ENCODE results near the gene CCR7. TPM values are rescaled to one million over a fixed set of nuclear protein-coding genes. Genes with fewer than 3 reads are reported as not detected.
A peak's percentile ranks its signal among the peaks of the same experiment; 100 is the strongest.

CCR7 gene
- total and polyA plus RNA-seq, 4 experiments from 2014 or later, result 268 to 502 (median 353) TPM

DNA sequence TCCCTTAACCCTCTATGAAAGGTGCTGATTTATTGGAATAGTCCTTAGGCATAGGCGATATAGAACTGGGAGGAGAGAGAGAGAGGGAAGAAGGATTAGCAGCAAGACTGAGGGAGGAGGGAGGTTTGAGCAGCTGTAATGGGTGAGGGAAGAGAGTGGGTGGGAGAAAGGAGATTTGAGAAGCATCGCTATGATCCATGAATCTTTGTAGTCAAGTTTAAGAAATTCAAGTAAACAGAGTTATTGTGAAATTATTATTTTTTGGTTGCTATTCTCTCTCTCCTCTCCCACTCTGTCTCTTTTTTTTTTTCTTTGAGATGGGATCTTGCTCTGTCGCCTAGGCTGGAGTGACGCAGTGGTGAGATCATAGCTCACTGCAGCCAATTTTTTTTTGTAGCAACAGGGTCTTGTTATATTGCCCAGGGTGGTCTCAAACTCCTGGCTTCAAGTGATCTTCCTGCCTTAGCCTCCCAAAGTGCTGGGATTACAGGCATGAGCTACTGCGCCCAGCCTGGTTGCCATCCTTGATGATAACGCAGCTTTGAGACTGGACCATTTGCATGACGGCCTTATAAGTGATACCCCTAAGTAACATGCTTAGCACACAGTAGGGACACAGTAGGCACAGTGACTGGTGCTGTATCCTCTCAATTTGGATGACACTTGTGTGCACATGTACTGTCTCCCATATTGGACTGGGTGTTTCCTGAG lies 42.9 kb downstream of the CCR7 start:
- H3K4me1 ChIP-seq (ENCODE audit: insufficient read depth, low read length), result peaks cover 57% of the 10 kb centered on the region
- no peaks in the 10 kb centered on the region for H3K36me3 ChIP-seq (ENCODE audit: insufficient read depth, low read length)
- no peaks in the 10 kb centered on the region for H3K27me3 ChIP-seq (ENCODE audit: insufficient read depth, low read length)
- Mint-ChIP-seq H3K27ac (peak overlapping the region in 3 of 7 donors; percentile 26 to 86 (median 31)), H3K4me3 (peak overlapping the region in 2 of 8 donors; percentile 36 to 60), H3K4me1 (peaks cover 27 to 43% (median 35%) of the 10 kb centered on the region in 4 donors), H3K9me3 (peaks cover 0 to 32% (median 21%) of the 10 kb centered on the region in 8 donors), H3K36me3 (peaks cover 10 to 23% of the 10 kb centered on the region in 2 donors), H3K27me3 (peaks cover 0 to under 1% of the 10 kb centered on the region in 2 donors)
- ChIA-PET CTCF (ENCODE audit: partially characterized antibody) (interaction anchor here (1.4 to 2.6 kb wide), 3 partner anchors 11 to 38 kb away, joined by 3 to 16 read pairs (median 3); no protein-coding TSS in a partner anchor), POLR2A (ENCODE audit: partially characterized antibody) (interaction anchor here (1.0 to 24.9 kb wide), 5 partner anchors 11 to 91 kb away, joined by 3 to 1088 read pairs (median 3); partner anchors contain the start of gene CCR7)
- intact Hi-C loops (cut with micrococcal nuclease), result no loop called here
- no peak overlapping the region for H3K27ac ChIP-seq (ENCODE audit: low read depth, low read length)
- H3K4me3 ChIP-seq (ENCODE audit: low read length in 2 of 2), result no peak overlapping the region
- H3K9me3 ChIP-seq (ENCODE audit: control insufficient read depth in 1 of 2, low read length in 2 of 2), result peaks cover 0 to 6% of the 10 kb centered on the region in 2 donors
- DNase-seq, result no peak

DNA sequence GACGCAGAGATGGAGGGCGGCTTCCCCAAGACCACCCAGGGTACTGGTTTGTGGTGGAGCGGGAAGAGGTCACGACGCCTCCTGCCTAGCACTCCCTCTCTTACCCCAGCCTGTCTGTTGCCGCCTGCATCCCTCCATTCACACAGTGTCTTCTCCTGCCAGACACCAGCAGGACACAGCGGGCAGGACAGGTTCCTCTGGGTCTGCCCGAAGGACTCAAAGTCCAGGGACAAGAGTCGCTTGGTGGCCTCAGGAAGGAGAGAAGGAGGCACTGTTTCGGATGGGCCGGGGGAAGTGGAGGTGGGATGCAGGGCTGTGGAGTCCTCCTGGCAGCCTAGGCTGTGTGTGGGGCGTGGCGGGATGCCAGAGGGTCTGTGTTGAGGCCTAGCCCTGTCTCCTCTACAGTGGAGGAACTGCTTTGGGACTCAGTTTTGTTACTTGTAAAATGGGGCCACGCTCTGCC lies 44.2 kb downstream of the CCR7 start:
- Histone ChIP-seq H3K9me3 (ENCODE audit: control insufficient read depth in 1 of 2, low read length in 2 of 2) (peaks cover 0 to 6% of the 10 kb centered on the region in 2 donors), H3K4me1 (ENCODE audit: insufficient read depth, low read length) (peaks cover 71% of the 10 kb centered on the region), H3K27me3 (ENCODE audit: insufficient read depth, low read length) (no peaks in the 10 kb centered on the region), H3K27ac (ENCODE audit: low read depth, low read length) (no peak overlapping the region), H3K36me3 (ENCODE audit: insufficient read depth, low read length) (no peaks in the 10 kb centered on the region), H3K4me3 (ENCODE audit: low read length in 2 of 2) (no peak overlapping the region)
- Mint-ChIP-seq H3K4me3 (peak overlapping the region in 5 of 8 donors; percentile 20 to 52 (median 39)), H3K27ac (peak overlapping the region in 4 of 7 donors; percentile 22 to 84 (median 56)), H3K9me3 (peaks cover 0 to 26% (median 21%) of the 10 kb centered on the region in 8 donors), H3K4me1 (peaks cover 40 to 57% (median 47%) of the 10 kb centered on the region in 4 donors), H3K36me3 (peaks cover 10 to 23% of the 10 kb centered on the region in 2 donors), H3K27me3 (peaks cover 0 to 2% of the 10 kb centered on the region in 2 donors)
- intact Hi-C loops (cut with micrococcal nuclease), result no loop called here
- ChIA-PET CTCF (ENCODE audit: partially characterized antibody) (interaction anchor here (1.1 to 4.5 kb wide), 5 partner anchors 12 to 122 kb away, joined by 3 to 46 read pairs (median 4); no protein-coding TSS in a partner anchor), POLR2A (ENCODE audit: partially characterized antibody) (interaction anchor here (1.8 to 24.9 kb wide), 3 partner anchors 12 to 32 kb away, joined by 5 to 1088 read pairs (median 99); partner anchors contain the start of gene CCR7)
- no peak for DNase-seq

DNA sequence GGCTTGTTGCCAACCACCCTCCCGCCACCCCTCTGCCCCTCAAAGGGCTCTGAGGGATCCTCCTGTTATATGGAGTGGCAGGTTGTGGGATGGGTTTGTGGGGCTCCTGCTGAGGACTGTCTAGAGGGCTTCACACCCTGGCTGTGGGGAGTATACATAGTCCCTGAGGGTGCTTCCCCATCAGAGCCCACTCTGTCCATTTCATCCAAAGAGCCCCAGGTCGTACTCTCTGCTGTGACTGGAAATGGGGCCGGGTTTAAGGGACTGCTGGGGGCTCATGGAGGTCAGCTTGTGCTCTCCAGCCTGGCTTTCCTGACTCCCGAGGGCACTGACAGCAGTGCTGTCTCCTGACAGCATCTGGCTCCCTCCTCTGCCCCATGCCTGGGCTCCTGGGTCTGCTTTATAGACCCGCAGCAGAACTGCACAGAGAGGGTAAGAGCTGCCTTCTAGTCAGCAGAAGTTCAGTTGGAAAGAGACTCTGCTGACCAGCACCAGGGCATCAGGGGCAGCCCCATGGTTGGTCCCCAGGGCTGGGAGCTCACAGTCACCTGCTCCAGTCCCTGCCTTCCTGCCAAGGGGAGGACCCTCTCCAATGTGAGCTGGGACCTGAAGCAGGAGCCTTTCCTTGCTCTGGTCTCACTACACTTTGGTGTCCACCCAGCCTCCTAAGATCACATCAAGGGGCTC lies 46.0 kb downstream of the CCR7 start:
- H3K27ac ChIP-seq (ENCODE audit: low read depth, low read length), result no peak overlapping the region
- Mint-ChIP-seq H3K4me3 (peak overlapping the region; percentile 47 to 81 (median 73)), H3K36me3 (peaks cover 10% of the 10 kb centered on the region in 2 donors), H3K4me1 (peaks cover 55 to 75% (median 63%) of the 10 kb centered on the region in 4 donors), H3K9me3 (peaks cover 0 to 9% (median 6%) of the 10 kb centered on the region in 8 donors), H3K27ac (peak overlapping the region in 5 of 7 donors; percentile 37 to 77 (median 60)), H3K27me3 (peaks cover 0 to 2% of the 10 kb centered on the region in 2 donors)
- no peaks in the 10 kb centered on the region for H3K36me3 ChIP-seq (ENCODE audit: insufficient read depth, low read length)
- ChIA-PET POLR2A (ENCODE audit: partially characterized antibody) (interaction anchor here (0.6 to 5.7 kb wide), 7 partner anchors 13 to 196 kb away, joined by 3 to 99 read pairs (median 5); no protein-coding TSS in a partner anchor), CTCF (ENCODE audit: partially characterized antibody) (interaction anchor here (1.2 to 4.5 kb wide), 5 partner anchors 11 to 120 kb away, joined by 3 to 46 read pairs (median 4); no protein-coding TSS in a partner anchor)
- no peaks in the 10 kb centered on the region for H3K27me3 ChIP-seq (ENCODE audit: insufficient read depth, low read length)
- peaks cover 89% of the 10 kb centered on the region for H3K4me1 ChIP-seq (ENCODE audit: insufficient read depth, low read length)
- H3K9me3 ChIP-seq (ENCODE audit: control insufficient read depth in 1 of 2, low read length in 2 of 2), result no peaks in the 10 kb centered on the region
- intact Hi-C loops (cut with micrococcal nuclease), result loop anchor here (5.0 kb wide), 1 partner anchor 77 kb away; the partner anchor contains the start of gene IGFBP4
- H3K4me3 ChIP-seq (ENCODE audit: low read length in 2 of 2), result peak overlapping the region in 1 of 2 donors; percentile 11
- no peak for DNase-seq

DNA sequence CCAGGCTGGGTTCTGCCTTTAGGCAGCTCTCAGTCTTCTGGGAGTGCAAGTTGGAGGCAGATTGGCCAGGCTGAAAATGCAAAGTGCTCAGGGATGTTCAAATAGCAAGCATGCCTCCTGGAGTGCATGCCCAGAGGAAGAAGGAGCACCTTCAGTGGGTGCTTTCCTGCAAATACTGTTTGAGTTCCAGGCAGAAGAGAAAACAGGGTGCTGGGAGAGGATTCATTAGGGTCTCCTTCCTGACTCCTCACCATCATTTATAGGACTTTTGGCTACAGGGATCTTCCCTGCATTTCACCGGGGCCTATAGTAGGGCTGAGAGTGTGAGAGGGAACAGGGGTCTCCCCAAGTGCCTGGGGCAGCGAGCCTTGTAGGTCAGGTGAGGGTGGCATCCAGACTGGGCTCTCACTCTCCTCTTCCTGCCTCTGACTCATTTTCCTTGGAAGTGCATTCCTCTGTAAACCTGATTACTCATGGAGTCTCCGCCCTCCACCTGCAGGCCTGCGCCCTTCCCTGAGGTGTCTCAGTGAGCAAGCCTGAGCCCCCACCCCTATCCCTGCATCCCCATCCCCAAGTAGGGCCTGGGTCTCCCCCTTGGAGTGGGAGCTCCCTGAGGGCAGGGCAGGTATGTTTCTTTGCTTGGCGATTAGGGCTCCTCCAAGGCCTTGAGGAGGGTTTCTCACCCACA lies 46.7 kb downstream of the CCR7 start:
- POLR2A ChIA-PET (ENCODE audit: partially characterized antibody), result interaction anchor here (1.2 to 5.7 kb wide), 10 partner anchors 7 to 195 kb away, joined by 3 to 99 read pairs (median 8); partner anchors contain the start of gene TOP2A
- H3K27ac ChIP-seq (ENCODE audit: low read depth, low read length), result no peak overlapping the region
- H3K27ac Mint-ChIP-seq, result peak overlapping the region; percentile 59 to 91 (median 69)
- DNase-seq, result no peak
- H3K9me3 ChIP-seq (ENCODE audit: control insufficient read depth in 1 of 2, low read length in 2 of 2), result no peaks in the 10 kb centered on the region
- H3K27me3 Mint-ChIP-seq, result peaks cover 0 to 2% of the 10 kb centered on the region in 2 donors
- peaks cover 0 to 5% (median 2%) of the 10 kb centered on the region in 8 donors for H3K9me3 Mint-ChIP-seq
- intact Hi-C loops (cut with micrococcal nuclease), result loop anchor here (5.0 kb wide), 1 partner anchor 76 kb away; the partner anchor contains the start of gene IGFBP4
- H3K4me1 Mint-ChIP-seq, result peaks cover 59 to 82% (median 69%) of the 10 kb centered on the region in 4 donors
- H3K36me3 ChIP-seq (ENCODE audit: insufficient read depth, low read length), result no peaks in the 10 kb centered on the region
- peak overlapping the region; percentile 55 to 81 (median 72) for H3K4me3 Mint-ChIP-seq
- CTCF ChIA-PET (ENCODE audit: partially characterized antibody), result interaction anchor here (1.2 to 4.5 kb wide), 3 partner anchors 12 to 42 kb away, joined by 3 to 46 read pairs (median 7); no protein-coding TSS in a partner anchor
- no peaks in the 10 kb centered on the region for H3K27me3 ChIP-seq (ENCODE audit: insufficient read depth, low read length)
- H3K36me3 Mint-ChIP-seq, result peaks cover 5 to 6% of the 10 kb centered on the region in 2 donors
- H3K4me3 ChIP-seq (ENCODE audit: low read length in 2 of 2), result peak overlapping the region in 1 of 2 donors; percentile 11
- H3K4me1 ChIP-seq (ENCODE audit: insufficient read depth, low read length), result peaks cover 91% of the 10 kb centered on the region

DNA sequence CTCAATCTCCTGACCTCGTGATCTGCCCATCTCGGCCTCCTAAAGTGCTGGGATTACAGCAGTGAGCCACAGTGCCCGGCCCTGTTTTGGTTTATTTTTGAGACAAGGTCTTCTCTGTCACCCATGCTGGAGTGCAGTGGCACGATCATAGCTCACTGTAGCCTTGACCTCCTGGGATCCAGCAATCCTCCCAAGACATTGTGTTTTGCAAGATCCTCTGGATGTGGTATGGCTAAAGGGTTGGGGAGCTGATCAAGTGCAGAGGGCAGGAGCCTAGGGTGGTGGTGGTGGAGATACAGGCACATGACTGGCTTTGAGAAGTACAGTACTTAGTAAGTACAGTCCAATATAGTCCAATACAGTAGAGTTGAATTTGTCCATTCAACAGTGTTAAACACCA lies 47.3 kb downstream of the CCR7 start:
- intact Hi-C loops (cut with micrococcal nuclease), result loop anchor here (5.0 kb wide), 1 partner anchor 76 kb away; the partner anchor contains the start of gene IGFBP4
- Histone ChIP-seq H3K36me3 (ENCODE audit: insufficient read depth, low read length) (no peaks in the 10 kb centered on the region), H3K27ac (ENCODE audit: low read depth, low read length) (no peak overlapping the region), H3K4me3 (ENCODE audit: low read length in 2 of 2) (peak overlapping the region in 1 of 2 donors; percentile 21), H3K9me3 (ENCODE audit: control insufficient read depth in 1 of 2, low read length in 2 of 2) (no peaks in the 10 kb centered on the region), H3K27me3 (ENCODE audit: insufficient read depth, low read length) (no peaks in the 10 kb centered on the region), H3K4me1 (ENCODE audit: insufficient read depth, low read length) (peaks cover 89% of the 10 kb centered on the region)
- Mint-ChIP-seq H3K4me1 (peaks cover 56 to 87% (median 68%) of the 10 kb centered on the region in 4 donors), H3K4me3 (peak overlapping the region; percentile 55 to 81 (median 70)), H3K27me3 (peaks cover 0 to 2% of the 10 kb centered on the region in 2 donors), H3K27ac (peak overlapping the region; percentile 59 to 91 (median 69)), H3K9me3 (peaks cover 0 to 5% (median 0%) of the 10 kb centered on the region in 8 donors), H3K36me3 (peaks cover 0 to 2% of the 10 kb centered on the region in 2 donors)
- DNase-seq, result no peak
- ChIA-PET POLR2A (ENCODE audit: partially characterized antibody) (interaction anchor here (1.2 to 5.7 kb wide), 16 partner anchors 8 to 200 kb away, joined by 3 to 99 read pairs (median 7); partner anchors contain the start of genes CCR7 and TOP2A), CTCF (ENCODE audit: partially characterized antibody) (interaction anchor here (0.6 to 4.5 kb wide), 9 partner anchors 12 to 115 kb away, joined by 3 to 46 read pairs (median 4); no protein-coding TSS in a partner anchor)

DNA sequence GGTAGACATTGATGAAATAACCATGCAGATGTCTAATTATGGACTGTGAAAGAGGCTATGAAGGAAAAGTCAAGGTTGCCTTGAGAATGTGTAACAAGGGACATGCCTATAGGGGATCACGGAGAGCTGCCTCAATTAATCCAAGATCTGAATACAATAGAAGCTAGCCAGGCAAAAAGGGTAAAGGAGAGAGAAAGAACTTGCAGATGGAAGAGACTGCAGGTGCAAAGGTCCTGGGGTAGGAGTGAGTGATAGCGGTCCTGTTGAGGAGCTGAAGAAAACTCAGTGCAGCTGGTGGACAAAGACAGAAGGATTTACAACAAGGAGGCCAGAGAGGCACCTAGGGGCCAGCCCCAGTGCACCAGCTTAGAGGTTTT lies 48.0 kb downstream of the CCR7 start:
- no peaks in the 10 kb centered on the region for H3K36me3 ChIP-seq (ENCODE audit: insufficient read depth, low read length)
- no peaks in the 10 kb centered on the region for H3K9me3 ChIP-seq (ENCODE audit: control insufficient read depth in 1 of 2, low read length in 2 of 2)
- Mint-ChIP-seq H3K9me3 (peaks cover 0 to 5% (median 0%) of the 10 kb centered on the region in 8 donors), H3K4me3 (peak overlapping the region; percentile 76 to 91 (median 84)), H3K4me1 (peaks cover 53 to 82% (median 67%) of the 10 kb centered on the region in 4 donors), H3K27me3 (peaks cover 0 to 2% of the 10 kb centered on the region in 2 donors), H3K36me3 (peaks cover 0 to 2% of the 10 kb centered on the region in 2 donors), H3K27ac (peak overlapping the region; percentile 89 to 99 (median 96))
- POLR2A ChIA-PET (ENCODE audit: partially characterized antibody), result interaction anchor here (0.6 to 5.7 kb wide), 26 partner anchors 9 to 1171 kb away, joined by 3 to 99 read pairs (median 4); partner anchors contain the start of genes CCR7, EIF1, IGFBP4 and TOP2A
- H3K27ac ChIP-seq (ENCODE audit: low read depth, low read length), result peak overlapping the region; percentile 32
- no peak for DNase-seq
- intact Hi-C loops (cut with micrococcal nuclease), result loop anchor here (5.0 kb wide), 1 partner anchor 75 kb away; the partner anchor contains the start of gene IGFBP4
- H3K27me3 ChIP-seq (ENCODE audit: insufficient read depth, low read length), result no peaks in the 10 kb centered on the region
- H3K4me3 ChIP-seq (ENCODE audit: low read length in 2 of 2), result peak overlapping the region; percentile 51 to 70
- peaks cover 82% of the 10 kb centered on the region for H3K4me1 ChIP-seq (ENCODE audit: insufficient read depth, low read length)
- CTCF ChIA-PET (ENCODE audit: partially characterized antibody), result interaction anchor here (0.6 to 4.5 kb wide), 11 partner anchors 13 to 159 kb away, joined by 3 to 46 read pairs (median 4); no protein-coding TSS in a partner anchor

Data from CD4-positive, alpha-beta memory T cell (primary cell).